Measurements from ENCODE around the gene SNORC. TPM values are rescaled to one million over a fixed set of nuclear protein-coding genes. Genes with fewer than 3 reads are reported as not detected.

SNORC gene
- total RNA-seq, 4 donors from 2014 or later, result 0.35 to 2.0 TPM; not detected in 2

DNA sequence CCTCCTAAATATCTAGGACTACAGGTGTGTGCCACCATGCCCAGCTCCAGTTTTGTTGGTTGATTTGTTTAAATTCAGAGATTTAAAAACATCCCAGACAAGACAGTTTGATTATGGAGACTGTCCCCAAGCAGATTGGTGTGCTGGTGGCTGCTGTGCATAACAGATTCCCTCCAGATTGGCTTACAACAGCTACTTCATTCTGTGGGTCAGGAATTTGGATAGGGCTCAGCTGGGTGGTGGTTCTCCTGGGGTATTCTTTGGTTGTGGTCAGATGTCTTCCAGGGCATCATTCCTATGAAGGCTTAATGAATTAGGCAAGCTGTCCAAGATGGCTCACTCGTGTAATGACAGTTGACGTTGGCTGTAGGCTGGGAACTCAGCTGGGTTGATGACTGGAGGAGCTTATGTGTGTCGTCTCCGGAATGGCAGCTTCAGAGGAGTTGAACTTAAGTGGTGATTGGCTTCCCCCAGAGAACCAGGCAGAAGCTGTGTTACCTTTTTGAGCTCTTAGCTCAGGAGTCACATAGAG is 10.6 kb upstream of the SNORC start:
- no peak for DNase-seq
- Histone ChIP-seq H3K27ac (no peak overlapping the region), H3K9me3 (no peaks in the 10 kb centered on the region), H3K36me3 (no peaks in the 10 kb centered on the region), H3K4me3 (no peak overlapping the region), H3K4me1 (no peaks in the 10 kb centered on the region), H3K27me3 (no peaks in the 10 kb centered on the region)
- TF ChIP-seq, protein P1, sequence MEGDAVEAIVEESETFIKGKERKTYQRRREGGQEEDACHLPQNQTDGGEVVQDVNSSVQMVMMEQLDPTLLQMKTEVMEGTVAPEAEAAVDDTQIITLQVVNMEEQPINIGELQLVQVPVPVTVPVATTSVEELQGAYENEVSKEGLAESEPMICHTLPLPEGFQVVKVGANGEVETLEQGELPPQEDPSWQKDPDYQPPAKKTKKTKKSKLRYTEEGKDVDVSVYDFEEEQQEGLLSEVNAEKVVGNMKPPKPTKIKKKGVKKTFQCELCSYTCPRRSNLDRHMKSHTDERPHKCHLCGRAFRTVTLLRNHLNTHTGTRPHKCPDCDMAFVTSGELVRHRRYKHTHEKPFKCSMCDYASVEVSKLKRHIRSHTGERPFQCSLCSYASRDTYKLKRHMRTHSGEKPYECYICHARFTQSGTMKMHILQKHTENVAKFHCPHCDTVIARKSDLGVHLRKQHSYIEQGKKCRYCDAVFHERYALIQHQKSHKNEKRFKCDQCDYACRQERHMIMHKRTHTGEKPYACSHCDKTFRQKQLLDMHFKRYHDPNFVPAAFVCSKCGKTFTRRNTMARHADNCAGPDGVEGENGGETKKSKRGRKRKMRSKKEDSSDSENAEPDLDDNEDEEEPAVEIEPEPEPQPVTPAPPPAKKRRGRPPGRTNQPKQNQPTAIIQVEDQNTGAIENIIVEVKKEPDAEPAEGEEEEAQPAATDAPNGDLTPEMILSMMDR (IDR thresholded peaks at IDR 0.05), result no peak
- TF ChIP-seq POLR2A (IDR thresholded peaks at IDR 0.05), result no peak
- intact Hi-C loops (cut with DNase I; ENCODE audit: low total_unique reads), result no loop called here

DNA sequence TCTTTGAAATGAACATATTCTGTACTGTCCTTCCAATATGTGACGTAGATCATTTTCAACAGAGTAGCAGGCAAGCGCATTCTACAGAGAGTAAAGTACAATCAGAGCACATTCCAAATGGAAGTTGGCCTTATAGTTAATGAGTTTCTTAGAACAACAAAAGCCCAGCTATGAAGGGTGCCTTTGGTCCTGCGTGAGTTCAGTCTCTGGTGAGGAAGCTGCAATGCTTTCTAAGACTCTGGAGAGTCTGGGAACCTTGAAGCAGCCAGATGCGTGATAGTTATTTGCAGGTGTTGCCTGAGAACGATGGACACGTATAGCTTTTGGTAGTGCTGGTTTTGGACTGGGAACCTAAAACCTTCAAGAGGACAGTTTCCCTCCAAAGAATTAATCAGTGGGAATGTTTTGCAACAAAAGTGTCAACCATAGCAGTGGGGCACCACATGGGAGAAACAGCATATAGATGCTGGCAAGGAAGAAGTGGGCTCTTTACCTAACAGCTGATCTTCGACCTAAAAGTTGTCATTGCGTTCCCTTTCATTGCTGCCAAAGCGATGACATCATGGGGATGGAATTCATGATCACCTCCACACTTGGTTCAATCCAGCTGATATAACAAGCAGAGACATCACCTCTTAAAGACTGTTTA is 9.3 kb upstream of the SNORC start:
- Histone ChIP-seq H3K36me3 (no peaks in the 10 kb centered on the region), H3K27ac (no peak overlapping the region), H3K27me3 (no peaks in the 10 kb centered on the region), H3K9me3 (no peaks in the 10 kb centered on the region), H3K4me3 (no peak overlapping the region), H3K4me1 (no peaks in the 10 kb centered on the region)
- intact Hi-C loops (cut with DNase I; ENCODE audit: low total_unique reads), result no loop called here
- no peak for TF ChIP-seq POLR2A (IDR thresholded peaks at IDR 0.05)
- TF ChIP-seq, protein P1 (IDR thresholded peaks at IDR 0.05), result no peak
- DNase-seq, result no peak

DNA sequence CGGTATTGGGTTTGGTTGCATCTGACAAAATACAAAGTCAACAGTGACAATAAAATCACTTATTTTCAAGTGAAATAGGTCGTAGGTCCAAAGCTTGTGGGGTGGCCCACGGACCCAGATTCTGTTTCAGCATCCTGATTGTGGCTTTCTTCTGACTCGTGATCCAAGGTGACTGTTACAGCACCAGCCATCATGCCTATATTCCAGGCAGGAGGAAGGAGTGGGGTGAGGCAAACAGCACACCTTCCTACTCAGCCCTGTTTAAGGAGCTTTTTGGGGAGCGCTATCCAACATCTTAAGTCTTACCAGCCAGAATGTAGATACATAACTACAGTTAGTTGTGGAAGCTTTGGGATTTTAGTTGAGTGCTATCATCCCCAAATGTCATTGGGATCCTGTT is 8.7 kb upstream of the SNORC start:
- TF ChIP-seq POLR2A (IDR thresholded peaks at IDR 0.05), result no peak
- TF ChIP-seq, protein P1 (IDR thresholded peaks at IDR 0.05), result no peak
- Histone ChIP-seq H3K36me3 (no peaks in the 10 kb centered on the region), H3K9me3 (no peaks in the 10 kb centered on the region), H3K27me3 (no peaks in the 10 kb centered on the region), H3K27ac (no peak overlapping the region), H3K4me3 (no peak overlapping the region), H3K4me1 (no peaks in the 10 kb centered on the region)
- no peak for DNase-seq
- intact Hi-C loops (cut with DNase I; ENCODE audit: low total_unique reads), result no loop called here

- no peaks in the 10 kb centered on the region for H3K9me3 ChIP-seq
- no peaks in the 10 kb centered on the region for H3K27me3 ChIP-seq
- no peak overlapping the region for H3K4me3 ChIP-seq
- TF ChIP-seq, protein P1 (IDR thresholded peaks at IDR 0.05), result no peak
- H3K27ac ChIP-seq, result no peak overlapping the region
- H3K4me1 ChIP-seq, result no peaks in the 10 kb centered on the region
- no peak for DNase-seq
- intact Hi-C loops (cut with DNase I; ENCODE audit: low total_unique reads), result no loop called here
- H3K36me3 ChIP-seq, result no peaks in the 10 kb centered on the region
Measured at GRCh38 chr2:232863996-232864395, 6.1 kb upstream of the SNORC start.

- Histone ChIP-seq H3K27me3 (no peaks in the 10 kb centered on the region), H3K9me3 (no peaks in the 10 kb centered on the region), H3K4me3 (no peak overlapping the region), H3K4me1 (no peaks in the 10 kb centered on the region), H3K36me3 (no peaks in the 10 kb centered on the region), H3K27ac (no peak overlapping the region)
- DNase-seq, result no peak
- intact Hi-C loops (cut with DNase I; ENCODE audit: low total_unique reads), result no loop called here
- TF ChIP-seq, protein P1 (IDR thresholded peaks at IDR 0.05), result no peak
- no peak for TF ChIP-seq POLR2A (IDR thresholded peaks at IDR 0.05)
Measured at GRCh38 chr2:232865165-232865564, 4.9 kb upstream of the SNORC start.
